Measurements from ENCODE around the gene EXPH5. TPM values are rescaled to one million over a fixed set of nuclear protein-coding genes. Genes with fewer than 3 reads are reported as not detected.

The EXPH5 gene
- total and polyA plus RNA-seq, 2 of the 8 experiments (the other 6 are each of a cell fraction or from before 2014, with no cell fraction given): 1.1 to 11.5 TPM

DNA sequence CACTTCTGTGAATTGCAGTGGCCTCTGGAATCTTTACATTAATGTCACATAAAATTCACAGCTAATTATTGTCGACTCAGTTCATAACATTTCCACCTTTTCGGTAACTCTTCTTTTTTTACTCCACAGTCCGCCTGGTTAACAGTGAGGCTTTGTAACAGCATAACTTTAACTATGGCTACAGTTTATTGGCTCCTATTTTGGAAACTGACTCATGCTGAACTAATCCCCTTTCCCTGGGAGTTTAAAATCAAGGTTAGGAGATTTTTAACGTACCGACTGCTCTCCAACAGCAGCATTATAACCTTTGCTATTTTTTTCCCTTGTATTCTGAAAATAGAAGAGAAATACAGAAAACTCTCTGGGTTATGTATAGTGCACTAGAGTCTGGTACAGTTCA lies 92.2 kb downstream of the EXPH5 start:
- peaks cover 6% of the 10 kb centered on the region; the same call in 1 of the 2 replicates for H3K23me2 ChIP-seq (ENCODE audit: low read depth, low read length)
- no peak overlapping the region for H4K8ac ChIP-seq (ENCODE audit: extremely low read depth, insufficient read depth, low read length)
- H4K91ac ChIP-seq (replicated peaks; ENCODE audit: insufficient read length, low read length): no peak overlapping the region
- WGBS, 2 experiments (ENCODE audit: extremely low coverage in 1 of 2, insufficient coverage in 1 of 2, insufficient read length in 1 of 2, insufficient replicate concordance in 2 of 2, low coverage in 1 of 2, low lambda C conversion rate in 2 of 2, missing lambda C conversion rate in 1 of 2): 96% methylated on average over 5 of the region's 5 CpGs; no CpG with 5 or more reads in 1 of the 2 experiments
- H3K79me2 ChIP-seq (ENCODE audit: control insufficient read depth in 1 of 2, insufficient read depth in 2 of 2, low read length in 2 of 2): no peaks in the 10 kb centered on the region
- H3K4ac ChIP-seq (replicated peaks; ENCODE audit: insufficient read length, low read depth, low read length): no peak overlapping the region
- ChIA-PET POLR2A (ENCODE audit: partially characterized antibody) (no interaction called here), CTCF (ENCODE audit: partially characterized antibody) (no interaction called here)
- H3K4me1 ChIP-seq (replicated peaks in 1 of 4; ENCODE audit: control insufficient read depth in 3 of 4, insufficient read depth in 4 of 4, low read length in 3 of 4): peaks cover 0 to 4% (median 2%) of the 10 kb centered on the region in 4 experiments; a peak in 6 of 7 replicates
- no peak overlapping the region for H3K14ac ChIP-seq (ENCODE audit: insufficient read length)
- no peak overlapping the region for H2AFZ ChIP-seq (ENCODE audit: low read length)
- H2BK120ac ChIP-seq (replicated peaks; ENCODE audit: low read depth, low read length): no peak overlapping the region
- FAIRE-seq (no peak), DNase-seq (ENCODE audit: low read depth in 1 of 2, low spot score in 2 of 2) (no peak)
- no peaks in the 10 kb centered on the region for H4K20me1 ChIP-seq (replicated peaks in 1 of 2; ENCODE audit: control insufficient read depth in 1 of 2, insufficient read depth in 2 of 2, low read length in 2 of 2)
- H3K36me3 ChIP-seq (ENCODE audit: control insufficient read depth in 2 of 4, insufficient read depth in 4 of 4, low read length in 3 of 4): no peaks in the 10 kb centered on the region
- H3K27ac ChIP-seq (ENCODE audit: low read depth, low read length): no peak overlapping the region
- H3K79me1 ChIP-seq (ENCODE audit: low read depth, low read length): no peaks in the 10 kb centered on the region
- no peak overlapping the region for H3K9ac ChIP-seq (replicated peaks in 1 of 4; ENCODE audit: extremely low read depth in 1 of 4, low read depth in 3 of 4, low read length in 3 of 4)
- no peak overlapping the region for H2BK5ac ChIP-seq (ENCODE audit: low read depth, low read length)
- peaks cover 0 to 6% (median 2%) of the 10 kb centered on the region in 4 experiments; a peak in 3 of 7 replicates for H3K27me3 ChIP-seq (replicated peaks in 1 of 4; ENCODE audit: control insufficient read depth in 3 of 4, extremely low read depth in 1 of 4, insufficient read depth in 3 of 4, low read length in 3 of 4)
- no peak overlapping the region for H3K4me3 ChIP-seq (ENCODE audit: extremely low read depth in 1 of 4, insufficient read depth in 2 of 4, low read depth in 3 of 4, low read length in 4 of 4)
- no peak overlapping the region for H2BK15ac ChIP-seq (ENCODE audit: low read length)
- no peak overlapping the region for H2BK20ac ChIP-seq (ENCODE audit: low read length)
- no peak overlapping the region for H4K5ac ChIP-seq (ENCODE audit: insufficient read length, low read depth, low read length)
- no peak overlapping the region for H3K18ac ChIP-seq (ENCODE audit: extremely low read depth, low read length)
- no peak overlapping the region for H3K23ac ChIP-seq (ENCODE audit: insufficient read length)
- H3K4me2 ChIP-seq (ENCODE audit: insufficient read depth in 1 of 2, low read depth in 2 of 2, low read length in 2 of 2): no peak overlapping the region
- H3K9me3 ChIP-seq (ENCODE audit: insufficient read depth in 2 of 2, low read depth in 1 of 2, low read length in 1 of 2): no peaks in the 10 kb centered on the region
- no peak overlapping the region for H2BK12ac ChIP-seq (ENCODE audit: low read depth, low read length)
- no peak overlapping the region for H3K56ac ChIP-seq (replicated peaks; ENCODE audit: insufficient read length, low read depth, low read length)
- no peak overlapping the region for H2AK5ac ChIP-seq (ENCODE audit: low read depth, low read length)
- TF ChIP-seq TEAD4 (IDR thresholded peaks at IDR 0.05; ENCODE audit: low read depth, low read length): no peak
- TF ChIP-seq SIRT6 (IDR thresholded peaks at IDR 0.05; ENCODE audit: low read length): no peak
- no peak for TF ChIP-seq RAD21 (IDR thresholded peaks at IDR 0.05 in 1 of 2, conservative IDR thresholded peaks at IDR 0.05 in 1 of 2; ENCODE audit: low read depth in 2 of 2, low read length in 2 of 2)
- no peak for TF ChIP-seq USF2 (IDR thresholded peaks at IDR 0.05; ENCODE audit: low read length)
- no peak for TF ChIP-seq FOSL1 (IDR thresholded peaks at IDR 0.05; ENCODE audit: insufficient read depth, low read depth, low read length)
- TF ChIP-seq JUN (IDR thresholded peaks at IDR 0.05; ENCODE audit: low read depth, low read length): no peak
- no peak for TF ChIP-seq SIN3A (conservative IDR thresholded peaks at IDR 0.05 in 1 of 2, IDR thresholded peaks at IDR 0.05 in 1 of 2; ENCODE audit: low read depth in 1 of 2, low read length in 2 of 2)
- TF ChIP-seq POU5F1 (IDR thresholded peaks at IDR 0.05; ENCODE audit: low read depth, low read length): no peak
- no peak for TF ChIP-seq HDAC2 (IDR thresholded peaks at IDR 0.05; ENCODE audit: borderline replicate concordance in 1 of 2, low read depth in 2 of 2, low read length in 2 of 2)
- TF ChIP-seq RXRA (IDR thresholded peaks at IDR 0.05; ENCODE audit: insufficient read depth, low read depth, low read length): no peak
- no peak for TF ChIP-seq TBP (IDR thresholded peaks at IDR 0.05; ENCODE audit: low read depth, low read length)
- TF ChIP-seq CBX5 (IDR thresholded peaks at IDR 0.05; ENCODE audit: low read depth, low read length): no peak
- TF ChIP-seq KDM1A (IDR thresholded peaks at IDR 0.05; ENCODE audit: borderline replicate concordance, low read length): no peak
